Superior temporal gyrus (tissue), 1 donor: ENCODE data around the gene NSFL1C.
"Not testable (repeated sequence)": the region's sequence is repeated elsewhere in the genome, so short reads cannot be mapped to it uniquely, and the experiment has no call there.

Source experiments
- DNase-seq: peaks from one replicate; pipeline ENCODE4 v3.0.0-alpha.2; 2016; ENCODE audit errors: extremely low spot score

NSFL1C gene

GRCh38 chr20:1423625-1424106, 43.0 kb downstream of the NSFL1C start:
- peak; percentile 27 for DNase-seq

- no peak for DNase-seq
These were observed 43.4 kb downstream of the NSFL1C start for GRCh38 chr20:1423206-1423605.

GRCh38 chr20:1422753-1423152, 43.9 kb downstream of the NSFL1C start:
- DNase-seq = no peak

- no peak for DNase-seq
These were observed 46.6 kb downstream of the NSFL1C start for GRCh38 chr20:1420066-1420465.

- DNase-seq = no peak
These were observed 48.3 kb downstream of the NSFL1C start for GRCh38 chr20:1418350-1418749.

- DNase-seq = no peak
These were observed 48.9 kb downstream of the NSFL1C start for GRCh38 chr20:1417790-1418189.

GRCh38 chr20:1417273-1417672, 49.4 kb downstream of the NSFL1C start:
- DNase-seq = no peak

- no peak for DNase-seq
These were observed 50.8 kb downstream of the NSFL1C start for GRCh38 chr20:1415667-1416468.

GRCh38 chr20:1414982-1415381, 51.7 kb downstream of the NSFL1C start:
- DNase-seq = no peak

GRCh38 chr20:1405801-1406200, 60.8 kb downstream of the NSFL1C start:
- DNase-seq = no peak

- no peak for DNase-seq
These were observed 63.0 kb downstream of the NSFL1C start for GRCh38 chr20:1403624-1404023.

GRCh38 chr20:1402149-1402548, 64.5 kb downstream of the NSFL1C start:
- DNase-seq = no peak

GRCh38 chr20:1401451-1401907, 65.2 kb downstream of the NSFL1C start:
- DNase-seq = no peak

GRCh38 chr20:1399678-1400366, 66.8 kb downstream of the NSFL1C start:
- DNase-seq = not testable (repeated sequence)

- not testable (repeated sequence) for DNase-seq
These were observed 68.5 kb downstream of the NSFL1C start for GRCh38 chr20:1398185-1398584.

- no peak for DNase-seq
These were observed 68.9 kb downstream of the NSFL1C start for GRCh38 chr20:1397710-1398109.

GRCh38 chr20:1396702-1397101, 69.9 kb downstream of the NSFL1C start:
- DNase-seq = no peak

- DNase-seq = no peak
These were observed 70.4 kb downstream of the NSFL1C start for GRCh38 chr20:1396264-1396663.

- DNase-seq = no peak
These were observed 72.0 kb downstream of the NSFL1C start for GRCh38 chr20:1394686-1395085.

- DNase-seq = no peak
These were observed 73.2 kb downstream of the NSFL1C start for GRCh38 chr20:1393507-1393882.

GRCh38 chr20:1392693-1393506, 73.7 kb downstream of the NSFL1C start, which contains the start of gene FKBP1A:
Gene FKBP1A, minus strand, starts transcription at chr20:1393054. Its CDS starts 56 bp downstream, at chr20:1392998.
- DNase-seq = peak; percentile 90

GRCh38 chr20:1392443-1392692, 74.3 kb downstream of the NSFL1C start:
- no peak for DNase-seq
